Measurements from ENCODE around the gene MYO15B. TPM values are rescaled to one million over a fixed set of nuclear protein-coding genes. Genes with fewer than 3 reads are reported as not detected.

The MYO15B gene
- 4.7 and 47.5 TPM in 2 replicates for total RNA-seq

DNA sequence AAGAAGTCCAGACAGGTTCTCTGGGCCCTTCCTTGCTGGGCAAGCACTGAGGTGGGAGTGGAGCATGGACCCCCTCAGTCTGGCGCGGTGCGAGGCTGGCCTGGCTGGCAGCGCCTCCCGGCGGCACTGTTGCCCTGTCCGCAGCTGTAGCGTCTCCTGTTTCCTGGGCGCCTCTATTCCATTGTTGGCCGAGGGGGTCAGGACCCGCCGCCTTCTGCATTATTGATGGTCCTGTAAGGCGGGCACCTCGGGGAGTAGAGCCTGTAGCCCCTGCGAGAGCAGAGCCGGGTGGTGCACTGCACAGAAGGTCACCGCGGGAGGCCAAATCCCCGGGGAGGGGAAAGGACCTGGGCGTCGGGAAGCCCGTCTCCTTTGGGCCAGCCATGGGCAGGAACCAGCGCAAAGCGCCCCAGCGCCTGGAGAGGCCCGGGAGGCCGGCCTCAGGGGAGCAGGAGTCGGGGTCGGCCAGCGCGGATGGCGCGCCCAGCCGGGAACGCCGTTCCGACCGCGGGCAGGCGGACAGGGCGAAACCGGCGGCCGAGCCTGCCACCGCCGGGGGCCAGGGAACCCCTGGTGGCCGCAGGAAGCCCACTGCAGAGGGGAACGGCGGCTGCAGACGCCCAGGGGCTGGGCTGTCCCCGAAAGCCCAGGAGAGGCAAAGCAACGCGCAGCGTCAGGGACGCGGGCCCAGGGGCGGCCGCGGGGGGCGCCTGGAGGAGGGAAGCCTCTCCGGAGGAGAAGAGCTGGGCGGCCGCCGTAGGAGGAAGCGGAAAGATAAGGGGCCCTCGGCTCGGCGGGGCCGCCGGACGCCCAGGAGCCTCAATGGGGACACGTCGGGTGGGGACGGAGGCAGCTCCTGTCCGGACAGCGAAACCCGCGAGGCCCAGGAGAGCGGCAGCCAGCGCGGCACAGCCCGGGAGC lies at the start of gene MYO15B:
MYO15B (plus strand) TSS at position 126 of the 921 bp plus-strand sequence; CDS start at position 384, 258 bp downstream.

DNA sequence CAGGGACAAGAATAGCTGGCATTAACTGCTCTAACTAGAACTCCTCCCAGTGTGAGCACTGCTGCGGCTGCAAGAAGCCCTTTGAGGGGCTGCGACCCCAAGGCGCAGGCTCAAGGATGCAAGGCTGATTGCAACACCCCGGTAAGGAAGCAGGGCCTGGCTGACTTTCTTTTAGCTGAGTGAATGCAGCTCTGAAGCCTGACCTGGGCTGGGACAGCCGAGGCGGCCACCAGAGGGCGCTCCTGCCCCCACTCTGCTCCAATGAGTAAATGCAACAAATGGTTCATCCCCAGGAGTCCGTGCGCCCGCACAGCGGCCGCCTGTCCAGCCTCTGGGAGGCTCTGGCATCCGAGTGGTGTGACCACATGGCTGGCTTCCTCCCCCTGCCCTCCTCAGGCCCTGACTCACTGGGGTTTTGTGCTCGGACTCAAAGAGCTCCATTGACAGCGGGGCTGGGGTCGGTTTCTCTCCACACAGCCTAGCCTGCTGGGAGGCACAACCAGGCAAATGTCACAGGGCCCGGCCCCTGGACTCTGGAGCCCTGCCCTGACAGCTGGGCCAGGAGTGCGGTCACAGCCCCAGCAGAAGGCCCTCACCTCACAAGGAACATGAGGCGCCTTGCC lies 45.4 kb downstream of the MYO15B start, which contains the start of gene SMIM5:
SMIM5 (plus strand) TSS at position 572 of the 623 bp plus-strand sequence. CDS start 6,768 bp downstream, outside the sequence.

DNA sequence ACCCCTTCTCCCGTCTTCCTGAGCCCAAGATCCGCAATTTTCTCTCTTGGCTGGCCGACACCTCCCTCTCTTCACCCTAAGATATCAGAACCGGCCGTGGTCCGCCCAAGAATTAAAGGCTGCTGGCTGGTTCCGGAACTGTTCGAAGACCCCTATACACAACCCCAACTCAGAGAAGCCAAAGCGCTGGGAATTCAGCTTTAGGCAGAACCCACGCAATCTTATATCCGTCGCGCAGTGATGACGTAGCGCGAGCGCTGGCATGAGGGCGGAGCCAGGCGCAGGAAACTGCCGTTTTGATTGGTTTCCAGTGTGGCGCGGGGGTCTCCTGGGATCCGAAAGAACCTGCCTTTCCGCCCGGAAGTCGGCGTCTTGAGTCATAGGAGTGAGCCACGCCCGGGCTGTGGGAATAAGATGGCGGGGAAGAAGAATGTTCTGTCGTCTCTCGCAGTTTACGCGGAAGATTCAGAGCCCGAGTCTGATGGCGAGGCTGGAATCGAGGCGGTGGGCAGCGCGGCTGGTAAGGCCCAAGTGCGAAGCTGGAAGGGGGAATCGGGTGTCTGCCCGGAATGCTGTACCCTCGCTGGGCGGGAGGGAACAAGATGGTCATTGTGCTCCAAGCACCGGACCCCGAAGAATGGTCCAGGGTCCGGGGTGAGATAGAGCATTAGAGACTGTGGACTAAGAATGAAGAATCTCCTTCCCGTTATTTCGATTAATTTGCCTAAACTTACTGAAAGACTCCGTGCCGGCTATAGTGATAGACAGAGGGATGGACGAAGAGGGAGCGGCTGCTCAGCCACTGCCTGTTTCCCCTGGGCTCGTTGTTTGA lies 79.6 kb downstream of the MYO15B start, which contains the start of the genes RECQL5 and SAP30BP:
RECQL5 (minus strand) TSS at position 196 of the 832 bp plus-strand sequence. CDS start 597 bp downstream, outside the sequence.
SAP30BP (plus strand) TSS at position 380 of the 832 bp plus-strand sequence; CDS start at position 415, 35 bp downstream.

Other genes with a start within 250 kb of the MYO15B start
- 39.7 and 63.3 TPM in 2 replicates for gene GRB2, start 182.1 kb upstream of the MYO15B start, total RNA-seq
- 34.2 and 45.4 TPM in 2 replicates for gene TMEM94, start 131.2 kb upstream of the MYO15B start, total RNA-seq
- 7.1 and 9.3 TPM in 2 replicates for gene CASKIN2, start 72.3 kb upstream of the MYO15B start, total RNA-seq
- 10.2 and 12.7 TPM in 2 replicates for gene TSEN54, start 71.3 kb upstream of the MYO15B start, total RNA-seq
- 11.4 and 18.0 TPM in 2 replicates for gene LLGL2, start 62.1 kb upstream of the MYO15B start, total RNA-seq
- 1.3 and 5.1 TPM in 2 replicates for gene SMIM5, start 45.6 kb downstream of the MYO15B start, total RNA-seq
- gene RECQL5, start 79.4 kb downstream of the MYO15B start, total RNA-seq = 33.6 and 50.6 TPM in 2 replicates
- 45.7 and 64.0 TPM in 2 replicates for gene SAP30BP, start 79.5 kb downstream of the MYO15B start, total RNA-seq
- 30.2 and 274 TPM in 2 replicates for gene ITGB4, start 133.7 kb downstream of the MYO15B start, total RNA-seq
- gene GALK1, start 177.4 kb downstream of the MYO15B start, total RNA-seq = 66.3 and 77.0 TPM in 2 replicates
- 21.2 and 22.8 TPM in 2 replicates for gene UNK, start 197.0 kb downstream of the MYO15B start, total RNA-seq

Measured in placental epithelial cell (primary cell).